ENCODE results near the gene FOLH1.
"Not testable (repeated sequence)": the region's sequence is repeated elsewhere in the genome, so short reads cannot be mapped to it uniquely, and the experiment has no call there.

Gene FOLH1

GRCh38 chr11:49177936-49178335, 30.5 kb downstream of the FOLH1 start:
- not testable (repeated sequence) for DNase-seq (ENCODE audit: low read depth)

GRCh38 chr11:49175378-49175777, 33.0 kb downstream of the FOLH1 start:
- DNase-seq (ENCODE audit: low read depth): not testable (repeated sequence)

GRCh38 chr11:49174691-49175366, 33.6 kb downstream of the FOLH1 start:
- not testable (repeated sequence) for DNase-seq (ENCODE audit: low read depth)

GRCh38 chr11:49171613-49172012, 36.8 kb downstream of the FOLH1 start:
- DNase-seq (ENCODE audit: low read depth): not testable (repeated sequence)

GRCh38 chr11:49169579-49169978, 38.8 kb downstream of the FOLH1 start:
- DNase-seq (ENCODE audit: low read depth): not testable (repeated sequence)

GRCh38 chr11:49168992-49169391, 39.4 kb downstream of the FOLH1 start:
- not testable (repeated sequence) for DNase-seq (ENCODE audit: low read depth)

- no peak for DNase-seq (ENCODE audit: low read depth)
Observed at GRCh38 chr11:49151211-49151610, 57.2 kb downstream of the FOLH1 start.

- DNase-seq (ENCODE audit: low read depth): not testable (repeated sequence)
Observed at GRCh38 chr11:49102356-49102755, 106.0 kb downstream of the FOLH1 start.
